NCI-H146 treated with DMSO at 0.1 percent for 48 hours (cell line): Measurements from ENCODE around the gene FFAR1.

ENCODE experiments used
- DNase-seq: peaks from one replicate; lab custom pipeline; 2025; ENCODE audit not compliant: unreplicated experiment; lab: John Stamatoyannopoulos, UW

FFAR1 gene

DNA sequence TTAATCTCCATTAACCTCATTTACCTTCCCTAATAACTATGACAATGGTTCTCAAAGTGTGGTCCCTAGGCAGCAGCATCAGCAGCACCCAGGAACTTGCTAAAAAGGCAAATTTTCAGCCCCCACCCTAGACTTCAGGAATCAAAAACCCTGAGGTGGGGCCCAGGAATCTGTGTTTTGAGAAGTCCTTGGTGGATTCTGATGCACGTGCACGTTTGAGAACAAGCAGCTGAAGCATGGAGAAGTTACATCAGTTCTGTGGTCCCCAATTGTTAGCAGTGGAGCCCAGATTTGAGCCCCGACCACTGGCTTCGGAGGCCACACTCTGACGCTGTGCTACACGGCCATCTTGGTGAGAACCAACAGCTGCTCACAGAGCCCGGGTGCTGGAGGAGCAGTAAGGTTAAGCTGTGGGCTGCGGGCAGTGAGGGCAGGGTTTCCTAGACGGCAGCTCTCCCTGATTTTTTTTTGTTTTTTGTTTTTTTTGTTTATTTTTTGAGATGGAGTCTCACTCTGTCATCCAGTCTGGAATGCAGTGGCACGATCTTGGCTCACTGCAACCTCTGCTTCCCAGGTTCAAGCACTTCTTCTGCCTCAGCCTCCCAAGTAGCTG lies 32.7 kb upstream of the FFAR1 start:
- DNase-seq, result no peak

DNA sequence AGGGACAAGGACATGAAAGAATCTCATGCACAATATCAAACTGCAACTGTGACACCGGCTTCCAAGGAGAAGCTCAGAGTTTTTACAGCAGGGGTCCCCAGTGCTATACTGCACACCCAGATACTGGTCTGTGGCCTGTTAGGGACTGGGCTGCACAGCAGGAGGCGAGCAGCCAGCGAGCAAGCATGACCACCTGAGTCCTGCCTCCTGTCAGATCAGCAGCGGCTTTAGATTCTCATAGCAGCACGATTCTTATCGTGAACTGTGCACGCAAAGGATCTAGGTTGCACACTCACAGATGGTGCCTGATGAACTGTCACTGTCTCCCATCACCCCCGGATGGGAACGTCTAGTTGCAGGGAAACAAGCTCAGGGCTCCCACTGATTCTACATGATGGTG lies 31.8 kb upstream of the FFAR1 start:
- no peak for DNase-seq

DNA sequence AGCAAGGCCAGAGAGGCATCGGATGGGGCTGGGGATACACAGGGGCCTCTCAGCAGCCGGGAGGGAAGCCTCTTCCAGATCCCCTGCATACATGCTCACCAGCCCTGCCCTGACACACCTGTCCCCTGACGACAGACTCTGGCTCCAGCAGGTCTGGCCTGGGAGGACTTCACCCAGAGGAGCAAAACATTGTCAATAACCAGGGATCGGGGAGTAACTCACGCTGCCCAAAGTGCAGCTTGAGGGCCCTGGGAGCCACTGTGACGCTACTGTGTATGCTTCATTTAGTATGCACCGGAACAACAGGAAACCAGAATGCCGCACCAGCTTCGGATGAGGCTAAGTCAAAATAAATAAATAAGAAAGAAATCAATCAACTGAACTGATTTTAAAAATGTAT lies 31.1 kb upstream of the FFAR1 start:
- no peak for DNase-seq

DNA sequence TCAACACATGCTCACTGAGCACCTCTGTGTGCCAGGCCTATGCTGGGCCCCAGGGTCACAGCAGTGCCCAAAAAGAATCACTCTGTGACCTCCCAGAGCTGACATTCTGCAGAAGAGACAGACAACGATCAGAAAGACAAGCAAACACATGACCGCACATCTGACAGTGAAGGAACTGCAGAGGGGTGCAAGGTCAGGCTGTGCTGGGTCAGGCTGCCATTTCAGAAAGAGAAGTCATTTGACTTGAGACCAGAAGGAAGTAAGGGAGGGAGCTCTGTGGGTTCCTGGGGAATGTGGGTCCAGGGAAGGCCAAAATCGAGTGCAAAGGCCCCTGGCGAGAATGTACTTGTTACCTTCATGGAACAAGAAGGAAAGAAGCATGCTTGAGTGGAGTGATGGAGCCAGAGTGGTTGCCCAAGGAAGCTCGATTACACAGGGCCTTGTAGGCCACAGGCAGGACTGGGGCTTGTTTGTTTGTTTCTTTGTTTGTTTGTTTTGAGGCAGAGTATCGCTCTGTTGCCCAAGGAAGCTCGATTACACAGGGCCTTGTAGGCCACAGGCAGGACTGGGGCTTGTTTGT lies 30.1 kb upstream of the FFAR1 start:
- no peak for DNase-seq

DNA sequence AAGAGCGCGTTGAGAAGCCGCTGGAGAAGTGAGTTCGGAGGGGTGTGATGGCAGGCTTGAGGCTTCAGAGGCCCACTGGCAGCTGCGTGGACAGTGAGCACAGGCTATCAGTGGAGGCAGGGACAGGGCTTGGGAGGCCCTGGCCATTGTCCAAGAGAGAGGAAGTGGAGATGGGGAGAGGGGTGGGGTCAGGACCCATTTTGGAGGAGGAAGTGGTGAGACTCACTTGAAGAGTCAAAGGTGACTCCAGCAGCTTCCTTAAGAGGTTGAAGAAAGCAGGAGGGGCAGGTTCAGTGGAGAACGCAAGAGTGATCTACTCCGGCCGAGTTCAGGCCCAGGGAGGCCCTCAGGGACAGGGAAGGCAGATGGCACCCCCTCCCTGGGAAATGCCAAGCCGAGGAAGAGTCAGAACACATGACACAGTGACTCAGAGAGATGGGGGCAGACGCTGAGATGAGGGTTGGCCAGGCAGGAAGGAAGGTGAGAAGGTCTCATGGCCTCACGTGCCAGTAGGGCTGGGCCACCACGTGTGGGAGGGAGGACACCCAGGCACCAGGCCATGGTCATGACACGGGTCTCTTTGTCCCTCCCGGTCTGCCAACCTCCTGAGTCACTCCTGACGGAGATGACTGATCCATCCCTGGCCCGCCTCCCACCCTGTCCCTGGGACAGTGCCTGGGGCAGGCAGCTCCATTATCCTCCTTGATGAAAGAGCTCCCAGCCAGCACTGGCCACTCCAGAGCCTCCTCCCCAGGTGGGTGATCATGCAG lies 28.8 kb upstream of the FFAR1 start:
- no peak for DNase-seq

DNA sequence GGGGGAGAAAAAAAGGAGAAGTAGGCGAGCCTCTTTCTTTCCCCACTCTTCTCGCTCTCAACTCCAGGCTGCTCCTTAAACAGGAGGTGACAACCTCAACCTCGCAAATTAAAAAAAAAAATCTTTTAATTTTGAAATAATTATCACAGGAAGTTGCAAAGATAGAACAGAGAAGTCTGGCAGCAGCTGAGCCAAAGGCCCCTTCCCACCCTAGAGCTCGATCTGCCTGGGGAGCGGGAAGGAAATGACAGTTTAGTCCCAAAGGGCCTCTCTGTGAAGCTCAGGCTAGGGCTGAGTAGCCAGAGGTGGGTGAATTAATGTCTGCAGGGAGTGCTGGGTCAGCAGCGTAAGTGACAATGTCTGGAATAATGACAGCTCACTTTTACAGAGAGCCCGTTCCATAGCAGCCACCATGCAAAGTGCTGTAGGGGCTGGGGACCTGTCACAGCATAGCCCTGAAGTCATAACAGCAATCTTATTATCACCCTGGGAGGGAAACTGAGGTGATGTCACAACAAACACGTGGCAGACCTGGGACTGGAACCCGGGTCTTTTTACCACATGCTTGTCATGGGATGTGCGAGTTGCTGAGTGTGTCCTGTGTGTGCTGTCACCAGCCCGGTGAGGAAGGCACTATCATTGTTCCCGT lies 27.5 kb upstream of the FFAR1 start:
- DNase-seq, result no peak

DNA sequence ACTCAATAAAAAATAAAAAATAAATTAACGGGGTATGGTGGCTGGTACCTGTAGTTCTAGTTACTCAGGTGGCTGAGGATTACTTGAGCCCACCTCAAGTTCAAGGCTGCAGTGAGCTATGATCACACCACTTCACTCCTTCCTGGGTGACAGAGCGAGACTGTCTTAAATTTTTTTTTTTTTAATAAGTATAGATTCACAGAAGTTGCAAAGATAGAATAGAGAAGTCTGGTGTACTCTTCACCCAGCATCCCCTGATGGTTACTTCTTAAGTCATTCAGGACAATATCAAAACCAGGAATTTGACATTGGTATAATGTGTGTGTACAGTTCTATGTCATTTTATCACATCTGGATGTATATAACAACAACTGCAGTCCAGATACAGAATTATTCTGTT lies 26.4 kb upstream of the FFAR1 start:
- no peak for DNase-seq

DNA sequence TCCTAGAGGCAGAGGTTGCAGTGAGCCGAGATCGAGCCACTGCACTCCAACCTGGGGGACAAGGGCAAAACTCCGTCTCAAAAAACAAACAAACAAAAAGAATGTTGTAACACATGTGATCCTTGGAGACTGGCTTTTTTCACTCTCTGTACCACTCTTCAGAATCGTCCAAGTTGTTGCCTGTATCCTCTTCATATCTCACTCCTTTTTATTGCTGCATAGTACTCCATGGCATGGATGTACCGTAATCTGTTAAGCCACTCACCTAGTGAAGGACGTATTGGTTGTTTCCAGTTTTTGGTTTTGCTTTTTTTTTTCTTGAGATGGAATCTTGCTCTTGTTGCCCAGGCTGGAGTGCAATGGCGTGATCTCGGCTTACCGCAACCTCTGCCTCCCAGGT lies 25.7 kb upstream of the FFAR1 start:
- DNase-seq, result no peak

DNA sequence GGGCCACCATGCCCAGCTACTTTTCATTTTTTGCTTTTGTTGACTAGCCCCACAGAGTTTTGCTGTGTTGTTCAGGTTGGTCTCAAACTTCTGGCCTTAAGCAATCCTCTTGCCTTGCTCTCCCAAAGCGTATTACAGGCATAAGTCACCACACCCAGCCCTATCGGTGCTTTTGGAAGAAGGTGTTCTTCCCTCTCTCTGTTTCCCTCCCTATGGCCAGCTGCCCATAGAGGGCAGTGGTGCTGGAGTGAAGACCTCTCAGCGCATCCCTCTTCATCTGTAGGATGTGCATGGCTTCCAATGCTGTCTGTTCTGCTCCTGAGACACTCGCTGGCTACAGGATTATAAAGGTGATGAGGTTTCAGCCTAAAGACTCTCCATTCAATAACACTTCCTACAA lies 20.1 kb upstream of the FFAR1 start:
- no peak for DNase-seq

DNA sequence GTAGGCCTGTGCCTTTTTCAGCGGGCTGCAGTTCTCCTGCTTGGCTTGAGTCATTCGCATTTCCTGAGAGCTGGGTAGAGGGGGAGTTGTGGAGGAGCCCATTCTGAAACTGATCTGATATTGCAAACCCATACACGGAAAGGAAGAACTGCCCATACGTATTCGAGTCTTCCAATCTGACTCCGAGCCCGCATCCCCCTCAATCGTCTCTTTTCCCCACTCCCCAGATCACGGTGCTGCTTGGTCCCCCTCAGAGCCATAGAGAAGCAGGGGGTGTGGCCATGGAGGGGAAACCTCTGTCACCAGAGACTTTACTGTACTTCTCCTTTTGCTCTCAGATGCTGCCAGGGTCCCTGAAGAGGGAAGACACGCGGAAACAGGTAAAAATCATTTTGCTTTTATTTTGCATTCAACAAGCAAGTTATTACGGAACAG lies 18.8 kb upstream of the FFAR1 start, which contains the start of gene CD22:
CD22 (plus strand) TSS at position 337 of the 435 bp plus-strand sequence. CDS start 2,854 bp downstream, outside the sequence.
- no peak for DNase-seq

DNA sequence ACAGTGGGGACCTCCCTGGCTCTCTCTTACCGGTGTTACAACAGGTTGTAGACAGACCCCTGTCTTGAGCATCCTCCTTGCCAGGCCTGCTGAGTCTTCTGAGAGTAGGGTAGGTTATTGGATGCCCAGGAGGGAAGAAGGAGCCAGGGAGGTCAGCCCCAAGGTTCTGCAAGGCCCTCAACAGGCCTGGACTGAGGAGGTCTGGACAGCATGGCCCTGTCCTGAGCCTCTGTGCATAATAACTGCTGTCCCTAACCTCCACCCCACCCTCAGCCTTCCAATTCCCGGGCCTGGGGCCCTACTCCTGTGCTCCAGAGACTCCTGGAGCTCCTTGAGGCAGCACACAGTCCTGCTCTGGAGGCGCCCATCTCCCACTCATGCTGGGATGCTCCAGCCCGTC lies 18.4 kb upstream of the FFAR1 start:
- DNase-seq, result no peak

DNA sequence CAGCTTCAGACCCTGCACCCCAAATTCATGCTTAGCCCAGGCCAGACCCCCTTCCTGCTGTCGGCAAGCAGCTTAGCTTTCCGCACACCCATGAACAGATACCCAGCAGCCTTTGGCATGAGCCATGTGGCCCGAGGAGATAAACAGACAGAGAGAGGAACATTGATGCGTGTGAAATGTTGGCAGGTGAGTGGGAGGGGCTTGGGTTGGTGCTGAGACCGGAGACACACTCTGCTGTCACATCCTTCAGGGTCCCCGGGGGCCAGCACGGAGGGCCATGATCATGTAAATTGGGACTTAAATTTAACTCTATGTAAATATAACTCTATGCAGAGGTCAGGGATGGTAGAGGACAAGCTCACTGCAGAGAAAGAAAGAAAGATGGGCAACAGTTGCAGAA lies 17.2 kb upstream of the FFAR1 start:
- no peak for DNase-seq

DNA sequence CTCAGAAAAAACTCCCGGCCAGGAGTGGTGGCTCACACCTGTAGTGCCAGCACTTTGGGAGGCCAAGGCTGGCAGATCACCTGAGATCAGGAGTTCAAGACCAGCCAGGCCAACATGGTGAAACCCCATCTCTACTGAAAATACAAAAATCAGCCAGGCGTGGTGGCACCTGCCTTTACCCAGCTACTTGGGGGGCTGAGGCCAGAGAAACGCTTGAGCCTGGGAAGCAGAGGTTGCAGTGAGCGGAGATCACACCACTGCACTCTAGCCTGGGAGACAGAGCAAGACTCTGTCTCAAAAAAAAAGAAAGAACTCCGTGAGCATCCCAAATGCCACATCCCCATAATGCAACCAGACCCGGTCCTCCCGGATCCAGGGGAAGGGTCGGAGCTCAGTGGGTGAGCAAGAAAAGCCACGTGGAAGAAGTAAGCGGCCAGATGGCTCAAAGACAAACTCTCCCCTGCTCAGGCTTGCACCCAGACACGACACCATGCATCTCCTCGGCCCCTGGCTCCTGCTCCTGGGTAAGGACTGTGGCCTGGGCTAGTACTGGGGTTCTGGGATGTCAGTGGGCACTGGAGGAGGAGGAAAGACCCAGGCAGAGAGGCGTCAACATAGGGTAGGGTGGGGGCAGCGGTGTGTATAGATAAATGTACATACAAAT lies 16.0 kb upstream of the FFAR1 start:
- DNase-seq, result no peak

DNA sequence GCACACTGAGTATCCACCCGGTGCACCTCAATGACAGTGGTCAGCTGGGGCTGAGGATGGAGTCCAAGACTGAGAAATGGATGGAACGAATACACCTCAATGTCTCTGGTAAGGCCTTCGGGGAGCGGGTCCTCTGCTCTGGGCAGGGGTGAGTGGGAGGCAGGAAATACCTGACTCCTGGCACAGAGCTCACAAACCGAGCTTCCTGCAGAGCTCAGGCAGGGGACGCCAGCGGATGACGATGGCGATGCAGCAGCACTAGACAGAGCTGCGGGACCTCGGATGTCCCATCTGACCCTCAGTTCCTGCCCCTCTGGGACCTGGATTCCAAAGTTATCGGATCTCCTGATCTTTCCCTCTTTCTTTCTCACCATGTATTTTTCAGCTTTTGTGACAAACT lies 14.9 kb upstream of the FFAR1 start:
- DNase-seq, result no peak

DNA sequence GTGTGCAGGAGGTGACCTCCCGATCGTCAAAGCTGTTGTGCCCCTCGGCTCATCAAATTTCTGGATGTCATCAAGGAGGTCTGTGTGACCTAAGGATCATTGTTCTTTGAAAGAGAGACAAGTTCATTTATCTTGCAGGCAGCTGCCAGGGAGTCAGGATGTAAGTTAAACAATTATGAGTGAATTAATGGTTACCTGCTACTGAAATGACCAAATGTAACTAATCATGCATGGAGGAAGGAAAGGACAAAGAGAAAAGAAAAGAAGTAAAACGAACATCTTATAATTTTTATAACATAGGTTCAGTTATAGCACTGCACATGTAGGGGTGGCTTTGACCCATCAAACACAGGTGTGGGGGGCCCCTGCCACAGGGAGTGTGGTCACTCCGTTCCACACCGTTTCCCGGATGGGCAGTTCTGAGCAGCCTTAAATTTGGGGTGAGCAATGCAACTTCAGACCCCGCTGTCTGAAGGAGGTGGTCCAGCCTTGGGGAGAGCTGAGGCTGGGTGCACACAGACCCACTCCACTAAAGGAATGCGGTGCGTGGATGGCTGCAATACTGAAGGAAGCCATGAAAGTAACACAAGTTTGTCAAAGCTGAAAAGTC lies 13.5 kb upstream of the FFAR1 start:
- DNase-seq, result no peak

DNA sequence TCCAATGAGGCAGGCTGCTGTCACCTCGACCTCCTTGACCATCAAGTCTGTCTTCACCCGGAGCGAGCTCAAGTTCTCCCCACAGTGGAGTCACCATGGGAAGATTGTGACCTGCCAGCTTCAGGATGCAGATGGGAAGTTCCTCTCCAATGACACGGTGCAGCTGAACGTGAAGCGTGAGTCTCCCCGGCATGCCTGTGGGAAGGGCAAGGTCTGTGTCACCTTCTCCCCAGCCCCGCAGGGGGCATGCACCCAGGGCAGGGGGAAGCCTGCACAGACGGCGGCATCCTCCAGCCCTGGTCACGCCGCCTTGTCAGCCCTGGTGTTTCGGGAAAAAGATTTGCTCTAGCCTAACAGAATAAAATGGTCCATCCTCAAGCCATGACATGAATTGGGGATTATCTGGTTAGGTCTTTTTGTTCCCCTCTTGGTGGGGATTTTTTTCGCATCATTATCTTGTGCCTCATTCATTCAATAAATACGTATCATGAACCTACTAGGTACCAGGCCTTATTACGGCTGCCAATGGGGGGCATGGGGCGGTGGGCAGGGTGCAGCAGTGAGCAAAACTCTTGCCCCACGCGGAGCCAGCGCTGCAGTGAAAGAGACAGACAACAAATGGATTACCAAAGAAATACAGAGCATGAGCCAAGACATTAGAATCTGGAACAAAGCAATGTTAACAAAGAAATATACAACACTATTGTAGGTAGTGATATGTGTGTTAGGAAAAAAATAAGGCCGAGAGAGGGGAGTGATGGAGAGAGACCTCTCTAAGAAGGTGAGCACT lies 11.3 kb upstream of the FFAR1 start:
- no peak for DNase-seq

DNA sequence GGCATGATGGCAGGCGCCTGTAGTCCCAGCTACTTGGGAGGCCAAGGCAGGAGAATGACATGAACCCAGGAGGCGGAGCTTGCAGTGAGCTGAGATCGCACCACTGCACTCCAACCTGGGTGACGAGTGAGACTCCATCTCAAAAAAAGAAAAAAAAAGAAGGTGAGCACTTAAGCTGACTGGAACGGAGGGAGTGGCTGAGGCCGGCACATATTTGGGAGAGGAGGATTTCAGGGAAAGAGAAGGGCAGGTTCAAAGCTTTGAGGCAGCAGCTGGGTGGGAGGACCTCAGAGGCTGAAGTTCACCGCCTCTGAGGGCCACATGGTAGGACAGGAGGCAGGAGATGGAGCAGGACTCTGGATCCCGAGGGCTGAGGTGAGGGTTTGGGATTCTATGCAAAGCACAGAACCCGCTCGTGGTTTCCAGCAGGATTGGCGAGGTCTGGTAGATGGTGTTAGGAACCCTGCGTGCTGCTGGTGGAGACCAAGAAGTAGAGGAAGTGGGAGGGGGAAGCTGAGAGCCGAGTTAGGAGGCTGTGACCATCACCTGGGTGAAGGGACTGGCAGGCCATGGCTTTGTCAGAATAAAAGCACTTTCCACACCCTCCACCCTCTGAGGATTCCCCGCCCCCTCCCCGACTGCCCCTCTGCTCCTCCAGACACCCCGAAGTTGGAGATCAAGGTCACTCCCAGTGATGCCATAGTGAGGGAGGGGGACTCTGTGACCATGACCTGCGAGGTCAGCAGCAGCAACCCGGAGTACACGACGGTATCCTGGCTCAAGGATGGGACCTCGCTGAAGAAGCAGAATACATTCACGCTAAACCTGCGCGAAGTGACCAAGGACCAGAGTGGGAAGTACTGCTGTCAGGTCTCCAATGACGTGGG lies 10.4 kb upstream of the FFAR1 start:
- no peak for DNase-seq

DNA sequence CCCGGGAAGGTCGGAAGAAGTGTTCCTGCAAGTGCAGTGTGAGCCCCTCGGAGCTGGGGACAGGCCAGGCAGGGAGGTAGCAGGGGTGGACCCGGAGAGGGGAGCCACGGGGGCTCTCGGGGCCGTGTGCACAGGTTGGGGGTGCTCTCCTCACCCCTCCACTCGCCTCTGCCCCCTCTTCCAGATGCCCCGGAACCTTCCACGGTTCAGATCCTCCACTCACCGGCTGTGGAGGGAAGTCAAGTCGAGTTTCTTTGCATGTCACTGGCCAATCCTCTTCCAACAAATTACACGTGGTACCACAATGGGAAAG lies 9.8 kb upstream of the FFAR1 start:
- DNase-seq, result no peak

DNA sequence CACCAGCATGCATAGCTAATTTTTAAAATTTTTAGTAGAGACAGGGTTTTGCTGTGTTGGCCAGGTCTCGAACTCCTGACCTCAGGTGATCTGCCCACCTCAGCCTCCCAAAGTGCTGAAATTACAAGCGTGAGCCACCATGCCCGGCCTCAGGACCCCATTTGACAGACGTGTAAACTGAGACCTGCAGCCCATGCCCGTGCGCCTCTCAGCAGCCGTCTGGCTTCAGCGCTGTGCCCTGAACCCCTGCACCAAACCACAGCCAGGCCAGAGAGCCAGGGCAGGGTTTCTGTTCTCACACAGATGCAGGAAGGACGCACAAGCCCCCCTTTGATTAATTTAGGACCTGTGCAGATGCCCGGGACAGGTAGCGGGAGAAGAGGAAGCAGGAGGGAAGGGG lies 7.3 kb upstream of the FFAR1 start:
- DNase-seq, result no peak
